HG03139 (cell line): ENCODE data around the gene KCTD10.
"Not testable (repeated sequence)": the region's sequence is repeated elsewhere in the genome, so short reads cannot be mapped to it uniquely, and the experiment has no call there.

Experiments
- ATAC-seq: cut with Tn5 transposase; IDR thresholded peaks from one replicate; pipeline ENCODE4 v1.9.1; 2021; ENCODE audit not compliant: unreplicated experiment

Gene KCTD10

DNA sequence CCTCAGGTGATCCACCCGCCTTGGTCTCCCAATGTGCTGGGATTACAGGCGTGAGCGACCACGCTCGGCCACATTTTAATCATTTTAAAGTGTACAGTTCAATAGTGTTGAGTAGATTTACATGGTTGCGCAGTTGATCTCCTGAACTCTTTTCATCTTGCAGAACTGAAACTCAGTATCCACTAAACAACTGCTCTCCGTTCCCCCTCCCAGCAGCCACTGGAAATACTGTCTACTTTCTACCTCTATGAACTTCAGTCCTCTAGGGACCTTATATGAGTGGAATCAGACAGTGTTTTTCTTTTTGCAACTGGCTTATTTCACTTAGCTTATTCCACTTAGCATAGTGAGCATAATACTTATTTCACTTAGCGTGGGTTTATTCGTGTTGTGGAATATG, 53.7 kb downstream of the KCTD10 start:
- no peak for ATAC-seq

DNA sequence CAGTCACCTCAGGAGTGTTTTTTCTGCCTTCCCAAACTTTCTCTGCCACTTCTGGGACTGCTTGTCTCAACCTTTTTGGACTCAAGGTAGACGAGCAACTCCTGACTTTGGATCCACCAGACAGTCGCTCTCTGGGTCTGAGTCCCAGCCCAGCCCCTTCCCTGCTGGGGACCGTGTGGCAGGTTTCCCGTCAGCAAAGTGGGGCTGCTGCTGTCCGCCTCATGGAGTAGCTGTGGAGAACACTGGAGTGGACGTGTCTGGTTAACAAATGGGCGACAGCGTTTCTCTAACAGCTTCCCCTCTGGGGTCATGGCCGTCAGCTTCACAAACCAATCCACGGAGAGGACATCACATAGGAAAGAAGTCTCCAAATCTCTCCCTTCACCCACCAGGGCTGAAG, 54.8 kb downstream of the KCTD10 start:
- ATAC-seq, result no peak

DNA sequence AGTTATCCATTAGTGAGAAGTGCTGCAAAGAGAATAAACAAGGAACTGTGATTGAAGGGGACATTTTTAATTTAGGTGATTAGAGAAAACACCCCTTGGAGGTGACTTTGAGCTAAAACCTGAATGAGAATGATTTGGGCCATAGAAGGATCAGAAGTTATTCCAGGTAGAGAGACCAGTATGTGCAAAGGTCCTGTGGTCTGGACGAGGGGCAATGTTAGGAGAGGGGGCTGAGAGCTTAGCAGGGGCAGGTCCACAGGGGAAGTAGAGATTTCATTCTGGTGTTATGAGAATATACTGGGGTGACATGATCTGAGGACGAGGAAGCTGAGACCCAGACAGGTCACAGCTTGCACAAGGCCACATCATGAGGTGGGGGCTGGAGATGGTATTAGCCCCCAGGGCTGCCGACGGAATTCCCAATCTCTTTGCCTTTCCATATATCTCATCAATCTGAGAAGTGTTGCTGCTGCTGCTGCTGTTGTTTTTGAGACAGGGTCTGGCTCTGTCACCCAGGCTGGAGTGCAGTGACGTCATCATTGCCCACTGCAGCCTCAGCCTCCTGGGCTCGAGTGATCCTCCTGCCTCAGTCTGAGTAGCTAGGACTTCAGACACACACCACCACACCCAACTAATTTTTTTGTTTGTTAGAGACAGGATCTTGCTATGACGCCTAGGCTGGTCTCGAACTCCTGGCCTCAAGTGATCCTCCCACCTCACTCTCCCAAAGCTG, 55.6 kb downstream of the KCTD10 start:
- ATAC-seq, result no peak

DNA sequence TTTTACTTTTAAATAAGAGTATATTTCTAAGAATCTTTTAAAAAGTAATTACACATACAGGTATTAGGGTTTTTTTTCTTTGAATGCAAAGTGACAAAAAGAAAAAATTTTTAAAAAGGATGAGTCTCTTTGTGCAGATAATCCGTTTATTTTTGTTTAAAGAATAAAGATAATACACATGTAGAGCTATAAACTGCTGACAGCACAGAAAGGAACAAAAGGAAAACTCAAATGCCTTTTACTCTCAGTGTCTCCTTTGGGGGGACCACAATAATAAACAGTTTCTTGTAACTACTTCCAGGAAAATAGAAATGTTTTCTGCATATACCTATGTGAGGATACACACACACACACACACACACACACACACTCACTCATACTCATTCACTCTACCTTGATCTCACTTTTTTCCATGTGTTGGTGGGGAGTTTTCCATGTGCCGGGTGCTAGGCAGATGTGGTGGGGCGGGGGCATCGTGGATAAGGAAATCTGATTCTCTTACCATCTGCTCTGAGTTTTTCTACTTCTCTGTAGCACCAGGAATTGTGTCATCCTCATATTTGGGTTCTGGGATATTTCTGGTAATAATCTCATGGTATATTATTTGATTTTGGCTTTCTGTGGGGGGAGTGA, 58.1 kb downstream of the KCTD10 start:
- ATAC-seq, result no peak

DNA sequence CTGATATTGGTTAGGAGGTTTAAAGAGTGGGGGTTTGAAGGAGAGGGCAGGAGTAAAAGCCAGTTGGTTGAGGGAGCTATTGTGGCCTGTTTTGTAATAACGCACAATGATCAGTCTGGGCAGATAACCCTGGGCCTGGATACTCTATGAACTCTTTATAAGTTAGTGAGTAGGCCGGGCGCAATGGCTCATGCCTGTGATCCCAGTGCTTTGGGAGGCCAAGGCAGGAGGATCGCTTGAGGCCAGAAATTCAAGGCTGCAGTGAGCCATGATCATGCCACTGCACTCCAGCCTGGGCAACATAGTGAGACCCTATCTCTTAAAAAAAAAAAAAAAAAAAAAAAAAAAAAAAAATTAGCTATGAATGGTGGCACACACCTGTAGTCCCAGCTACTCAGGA, 71.0 kb downstream of the KCTD10 start:
- not testable (repeated sequence) for ATAC-seq

DNA sequence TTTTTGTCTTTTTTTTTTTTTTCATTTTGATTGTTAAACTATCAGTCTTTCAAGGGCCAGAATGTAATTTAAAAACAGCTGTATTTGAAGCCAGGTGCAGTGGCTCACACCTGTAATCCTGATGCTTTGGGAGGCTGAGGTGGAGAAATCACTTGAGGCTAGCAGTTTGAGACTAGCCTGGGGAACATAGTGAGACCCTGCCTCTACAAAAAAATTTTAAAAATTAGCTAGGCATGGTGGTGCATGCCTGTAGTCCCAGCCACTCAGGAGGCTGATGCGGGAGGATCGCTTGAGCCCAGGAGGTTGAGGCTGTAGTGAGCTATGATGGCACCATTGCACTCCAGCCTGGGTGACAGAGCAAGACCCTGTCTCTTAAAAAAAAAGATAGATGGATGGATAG, 72.3 kb downstream of the KCTD10 start:
- not testable (repeated sequence) for ATAC-seq
